Muscle layer of colon (tissue), 2 donors: ENCODE data around the gene NPFF.
"Not testable (repeated sequence)": the region's sequence is repeated elsewhere in the genome, so short reads cannot be mapped to it uniquely, and the experiment has no call there.

ENCODE experiments used
- H3K27ac ChIP-seq: one replicate; pipeline ENCODE4 v1.7.0; 2013; ENCODE audit warnings: low read depth, mild to moderate bottlenecking, low read length, moderate library complexity
- H3K27me3 ChIP-seq, 2 donors: one replicate each; pipeline ENCODE4 v1.7.0; 2013; ENCODE audit warnings: low read length in 2 of 2, mild to moderate bottlenecking in 2 of 2; ENCODE audit not compliant: insufficient read depth in 2 of 2, control insufficient read depth in 1 of 2
- H3K36me3 ChIP-seq: one replicate; pipeline ENCODE4 v1.7.0; 2013; ENCODE audit warnings: mild to moderate bottlenecking, low read length; ENCODE audit not compliant: insufficient read depth
- H3K4me1 ChIP-seq: one replicate; pipeline ENCODE4 v1.7.0; 2013; ENCODE audit warnings: mild to moderate bottlenecking, low read length; ENCODE audit not compliant: insufficient read depth
- H3K4me3 ChIP-seq, 2 donors: one replicate each; pipeline ENCODE4 v1.7.0; 2013; ENCODE audit warnings: low read length in 2 of 2, low read depth in 1 of 2, mild to moderate bottlenecking in 1 of 2, moderate library complexity in 1 of 2
- H3K9ac ChIP-seq: one replicate; pipeline ENCODE4 v1.7.0; 2013; ENCODE audit warnings: low read length
- H3K9me3 ChIP-seq: one replicate; pipeline ENCODE4 v1.7.0; 2013; ENCODE audit warnings: mild to moderate bottlenecking, low read length
- donor health status: abdominal sarcoma.
- donor health status: Adenocarcinoma of cecum.

The NPFF gene

GRCh38 chr12:53492188-53492587, 15.1 kb downstream of the NPFF start:
- H3K9ac ChIP-seq: peak overlapping the region; percentile 42

GRCh38 chr12:53489242-53489864, 17.9 kb downstream of the NPFF start:
- Histone ChIP-seq H3K36me3 (peaks cover 23% of the 10 kb centered on the region), H3K9me3 (no peaks in the 10 kb centered on the region), H3K27me3 (no peaks in the 10 kb centered on the region), H3K9ac (no peak overlapping the region), H3K27ac (no peak overlapping the region), H3K4me1 (peaks cover 18% of the 10 kb centered on the region), H3K4me3 (no peak overlapping the region)

More at GRCh38 chr12:53492188-53492587, 15.1 kb downstream of the NPFF start:
- H3K9me3 ChIP-seq: no peaks in the 10 kb centered on the region
- peak overlapping the region; percentile 81 for H3K27ac ChIP-seq
- H3K36me3 ChIP-seq: no peaks in the 10 kb centered on the region
- peak overlapping the region; percentile 41 to 80 for H3K4me3 ChIP-seq
- H3K4me1 ChIP-seq: peaks cover 24% of the 10 kb centered on the region
- H3K27me3 ChIP-seq: no peaks in the 10 kb centered on the region

GRCh38 chr12:53486736-53487487, 20.4 kb downstream of the NPFF start:
- Histone ChIP-seq H3K9ac (no peak overlapping the region), H3K36me3 (peaks cover 45% of the 10 kb centered on the region), H3K27ac (no peak overlapping the region), H3K27me3 (no peaks in the 10 kb centered on the region), H3K9me3 (no peaks in the 10 kb centered on the region), H3K4me1 (peaks cover under 1% of the 10 kb centered on the region), H3K4me3 (no peak overlapping the region)

- Histone ChIP-seq H3K9me3 (no peaks in the 10 kb centered on the region), H3K27me3 (no peaks in the 10 kb centered on the region), H3K36me3 (peaks cover 50% of the 10 kb centered on the region), H3K9ac (no peak overlapping the region), H3K4me3 (no peak overlapping the region), H3K27ac (no peak overlapping the region), H3K4me1 (no peaks in the 10 kb centered on the region)
Observed at GRCh38 chr12:53485955-53486735, 21.1 kb downstream of the NPFF start.

GRCh38 chr12:53484686-53485575, 22.4 kb downstream of the NPFF start:
- H3K9me3 ChIP-seq: no peaks in the 10 kb centered on the region
- H3K27ac ChIP-seq: no peak overlapping the region
- H3K27me3 ChIP-seq: no peaks in the 10 kb centered on the region
- H3K36me3 ChIP-seq: peaks cover 58% of the 10 kb centered on the region
- H3K9ac ChIP-seq: no peak overlapping the region
- H3K4me1 ChIP-seq: no peaks in the 10 kb centered on the region
- no peak overlapping the region for H3K4me3 ChIP-seq

- H3K9me3 ChIP-seq: no peaks in the 10 kb centered on the region
- no peak overlapping the region for H3K9ac ChIP-seq
- H3K4me3 ChIP-seq: no peak overlapping the region
- H3K27ac ChIP-seq: no peak overlapping the region
- no peaks in the 10 kb centered on the region for H3K27me3 ChIP-seq
- H3K4me1 ChIP-seq: no peaks in the 10 kb centered on the region
- H3K36me3 ChIP-seq: peaks cover 67% of the 10 kb centered on the region
Observed at GRCh38 chr12:53483979-53484377, 23.3 kb downstream of the NPFF start.

GRCh38 chr12:53483225-53483978, 23.9 kb downstream of the NPFF start:
- Histone ChIP-seq H3K4me1 (no peaks in the 10 kb centered on the region), H3K9ac (no peak overlapping the region), H3K9me3 (no peaks in the 10 kb centered on the region), H3K27me3 (no peaks in the 10 kb centered on the region), H3K27ac (no peak overlapping the region), H3K4me3 (no peak overlapping the region), H3K36me3 (peaks cover 71% of the 10 kb centered on the region)

GRCh38 chr12:53482626-53483168, 24.6 kb downstream of the NPFF start:
- Histone ChIP-seq H3K9me3 (no peaks in the 10 kb centered on the region), H3K27me3 (no peaks in the 10 kb centered on the region), H3K36me3 (peaks cover 77% of the 10 kb centered on the region), H3K27ac (no peak overlapping the region), H3K4me3 (no peak overlapping the region), H3K9ac (no peak overlapping the region), H3K4me1 (no peaks in the 10 kb centered on the region)

- no peak overlapping the region for H3K27ac ChIP-seq
- peaks cover 80% of the 10 kb centered on the region for H3K36me3 ChIP-seq
- H3K9ac ChIP-seq: no peak overlapping the region
- no peaks in the 10 kb centered on the region for H3K4me1 ChIP-seq
- H3K27me3 ChIP-seq: no peaks in the 10 kb centered on the region
- H3K9me3 ChIP-seq: no peaks in the 10 kb centered on the region
- H3K4me3 ChIP-seq: no peak overlapping the region
Observed at GRCh38 chr12:53481939-53482586, 25.2 kb downstream of the NPFF start.

GRCh38 chr12:53481458-53481857, 25.8 kb downstream of the NPFF start:
- not testable (repeated sequence) for H3K27ac ChIP-seq, H3K9ac ChIP-seq, H3K27me3 ChIP-seq, H3K9me3 ChIP-seq, H3K4me1 ChIP-seq, H3K4me3 ChIP-seq
- peaks cover 82% of the 10 kb centered on the region for H3K36me3 ChIP-seq
